Memory B cell (primary cell): ENCODE results near the gene PEX10.

Experiments
- ATAC-seq: fragments of 150-1000 bp; cut with Tn5 transposase; 2 replicates; pipeline ENCODE4 v1.10.0; 2021; ENCODE audit warnings: low read depth, mild to moderate bottlenecking, moderate library complexity
- DNase-seq, 2 donors: peaks; one replicate each; pipeline ENCODE4 v3.0.0; 2022; ENCODE audit warnings: low spot score in 2 of 2
- H3K27ac Mint-ChIP-seq: one replicate; pipeline ENCODE4 v1.8.0; 2022; ENCODE audit warnings: mild to moderate bottlenecking, moderate library complexity, mixed read lengths
- H3K27me3 Mint-ChIP-seq: one replicate; pipeline ENCODE4 v1.8.0; 2022; ENCODE audit warnings: mixed read lengths
- H3K36me3 Mint-ChIP-seq: one replicate; pipeline ENCODE4 v1.8.0; 2022; ENCODE audit warnings: mild to moderate bottlenecking, mixed read lengths
- H3K4me1 Mint-ChIP-seq: one replicate; pipeline ENCODE4 v1.8.0; 2022; ENCODE audit warnings: mixed read lengths
- H3K4me3 Mint-ChIP-seq: one replicate; pipeline ENCODE4 v1.8.0; 2022; ENCODE audit warnings: mild to moderate bottlenecking, moderate library complexity, mixed read lengths
- H3K9me3 Mint-ChIP-seq: one replicate; pipeline ENCODE4 v1.8.0; 2022; ENCODE audit warnings: mixed read lengths

PEX10 gene

DNA sequence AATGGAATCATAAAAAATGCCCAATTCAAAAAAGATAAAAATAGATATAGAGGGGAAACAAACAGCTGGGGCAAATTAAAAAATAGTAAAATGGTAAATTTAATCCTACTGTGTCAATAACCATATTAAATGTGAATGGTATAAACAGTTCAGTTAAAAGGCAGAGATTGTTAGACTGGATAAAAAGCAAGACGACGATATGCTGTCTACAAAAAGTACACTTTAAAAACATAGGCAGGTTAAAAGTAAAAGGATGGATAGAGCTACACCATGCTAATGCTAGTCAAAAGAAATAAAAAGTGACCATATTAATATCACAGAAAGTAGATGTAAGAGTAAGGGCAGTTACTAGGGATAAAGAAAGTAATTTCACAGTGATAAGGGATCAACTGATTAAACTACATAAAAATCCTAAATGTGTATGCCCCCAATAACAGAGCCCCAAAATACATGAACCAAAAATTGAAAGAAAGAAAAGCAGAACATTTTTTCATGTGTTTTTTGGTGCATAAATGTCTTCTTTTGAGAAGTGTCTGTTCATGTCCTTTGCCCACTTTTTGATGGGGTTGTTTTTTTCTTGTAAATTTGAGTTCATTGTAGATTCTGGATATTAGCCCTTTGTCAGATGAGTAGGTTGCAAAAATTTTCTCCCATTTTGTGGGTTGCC, 48.4 kb downstream of the PEX10 start:
- Mint-ChIP-seq H3K4me1 (peaks cover 2% of the 10 kb centered on the region), H3K9me3 (peaks cover 11% of the 10 kb centered on the region), H3K27me3 (no peaks in the 10 kb centered on the region), H3K4me3 (no peak overlapping the region), H3K27ac (no peak overlapping the region), H3K36me3 (peaks cover 29% of the 10 kb centered on the region)
- ATAC-seq = no peak
- no peak for DNase-seq

DNA sequence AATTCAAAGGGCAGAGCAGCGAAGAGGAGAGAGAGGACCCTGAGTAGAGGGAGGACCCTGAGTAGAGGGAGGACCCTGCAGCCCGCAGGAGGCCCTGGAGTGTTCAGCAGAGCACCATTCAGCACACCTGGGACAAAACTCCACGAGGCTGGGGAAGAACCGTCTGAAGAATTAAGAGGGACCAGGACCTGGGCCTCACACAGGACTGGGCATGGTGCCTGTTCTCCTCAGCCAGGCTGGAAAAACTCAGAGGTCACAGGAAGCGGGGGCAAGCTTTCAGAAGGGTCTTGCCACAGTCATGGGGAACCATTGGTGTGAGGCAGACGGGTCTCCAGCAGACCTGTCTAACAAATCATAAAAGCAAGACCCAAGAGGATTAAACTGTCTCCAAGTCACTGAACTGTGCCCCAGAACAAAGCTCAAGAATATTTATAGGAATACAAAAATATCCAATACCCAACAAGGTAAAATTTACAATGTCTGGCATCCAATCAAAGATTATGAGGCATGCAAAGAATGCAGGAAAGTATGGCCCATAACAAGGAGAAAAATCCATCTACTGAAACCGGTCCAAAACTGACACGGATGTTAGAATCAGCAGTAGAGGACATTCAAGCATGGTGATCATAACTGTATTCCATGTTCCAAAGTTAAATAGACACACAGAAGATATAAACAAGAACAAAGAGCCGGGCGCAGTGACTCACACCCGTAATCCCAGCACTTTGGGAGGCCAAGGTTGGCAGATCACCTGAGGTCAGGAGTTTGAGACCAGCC, 51.6 kb downstream of the PEX10 start:
- Mint-ChIP-seq H3K36me3 (peaks cover 28% of the 10 kb centered on the region), H3K9me3 (peaks cover 11% of the 10 kb centered on the region), H3K4me1 (peaks cover 2% of the 10 kb centered on the region), H3K27me3 (no peaks in the 10 kb centered on the region), H3K27ac (no peak overlapping the region), H3K4me3 (no peak overlapping the region)
- ATAC-seq (no peak), DNase-seq (no peak)

DNA sequence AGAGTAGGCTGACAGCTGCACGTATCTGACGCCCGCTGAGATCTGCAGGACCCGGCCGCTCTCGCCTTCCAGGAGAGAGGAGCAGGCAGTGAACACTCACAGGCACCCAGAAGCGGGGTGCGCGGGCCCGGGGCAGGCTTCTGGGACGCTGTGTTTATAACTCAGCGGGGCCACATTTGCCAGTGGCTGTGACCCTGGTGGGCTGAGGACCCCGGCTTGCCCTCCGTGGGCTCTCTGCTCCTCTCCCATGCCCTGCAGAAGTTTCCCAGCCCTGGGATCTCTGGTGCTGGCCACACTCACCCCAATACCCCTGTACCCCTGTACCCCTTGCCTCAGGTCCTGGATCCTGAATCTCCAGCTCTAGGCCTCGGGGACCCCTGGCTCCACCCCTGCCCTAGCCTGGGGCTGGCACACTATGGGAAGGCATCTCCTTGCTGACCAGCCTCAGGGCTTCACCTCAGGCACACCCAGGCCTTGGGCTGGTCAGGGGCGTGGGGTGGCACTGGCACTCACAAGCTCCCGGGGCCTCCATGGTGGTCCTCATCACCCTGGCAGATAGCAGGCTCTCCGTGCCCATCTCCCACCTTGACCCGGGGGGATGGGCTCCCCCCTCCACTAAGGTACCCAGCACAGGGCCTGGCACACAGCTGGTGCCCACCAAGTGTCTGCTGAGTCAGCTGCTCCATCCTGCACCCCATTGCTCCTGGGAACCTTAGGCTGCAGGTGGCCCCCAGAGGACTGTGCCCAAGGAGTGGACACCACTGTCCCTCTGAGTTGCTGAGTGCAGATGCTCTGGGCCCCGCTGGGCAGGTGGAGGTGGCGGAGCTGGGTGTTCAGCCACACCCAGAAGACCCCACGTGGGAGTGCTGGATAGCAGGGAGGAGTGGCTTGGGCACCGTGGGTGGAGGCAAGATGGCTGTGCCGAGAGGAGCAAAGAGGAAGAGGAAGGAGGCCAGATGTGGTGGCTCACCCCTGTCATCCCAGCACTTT, 53.4 kb downstream of the PEX10 start:
- H3K27ac Mint-ChIP-seq = no peak overlapping the region
- DNase-seq (no peak), ATAC-seq (no peak)
- peaks cover 25% of the 10 kb centered on the region for H3K36me3 Mint-ChIP-seq
- no peak overlapping the region for H3K4me3 Mint-ChIP-seq
- H3K4me1 Mint-ChIP-seq = peaks cover 2% of the 10 kb centered on the region
- H3K9me3 Mint-ChIP-seq = peaks cover 9% of the 10 kb centered on the region
- H3K27me3 Mint-ChIP-seq = no peaks in the 10 kb centered on the region

DNA sequence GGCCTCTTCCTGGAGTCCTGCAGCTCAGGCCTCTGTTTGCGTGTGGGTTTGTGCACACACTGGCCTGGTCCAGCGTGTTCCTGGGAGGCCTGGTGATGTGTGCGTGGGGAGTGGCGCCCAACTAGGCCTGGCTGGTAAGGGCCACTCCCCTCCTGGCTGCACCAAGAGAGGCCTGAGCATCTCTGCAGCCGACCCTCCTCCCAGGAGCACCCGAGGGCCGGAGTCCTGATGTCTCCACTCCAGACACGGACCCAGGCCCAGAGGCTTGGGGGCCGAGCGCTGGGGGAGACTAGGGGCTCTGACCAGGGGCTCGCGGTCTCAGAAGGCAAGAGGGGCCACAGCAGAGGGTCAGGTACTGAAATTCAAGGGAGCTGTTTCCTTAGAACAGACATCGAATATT, 54.3 kb downstream of the PEX10 start:
- peaks cover 2% of the 10 kb centered on the region for H3K27me3 Mint-ChIP-seq
- H3K36me3 Mint-ChIP-seq = peaks cover 17% of the 10 kb centered on the region
- H3K27ac Mint-ChIP-seq = no peak overlapping the region
- no peak for DNase-seq
- H3K4me3 Mint-ChIP-seq = no peak overlapping the region
- peaks cover 4% of the 10 kb centered on the region for H3K4me1 Mint-ChIP-seq
- ATAC-seq = no peak
- H3K9me3 Mint-ChIP-seq = peaks cover 5% of the 10 kb centered on the region

DNA sequence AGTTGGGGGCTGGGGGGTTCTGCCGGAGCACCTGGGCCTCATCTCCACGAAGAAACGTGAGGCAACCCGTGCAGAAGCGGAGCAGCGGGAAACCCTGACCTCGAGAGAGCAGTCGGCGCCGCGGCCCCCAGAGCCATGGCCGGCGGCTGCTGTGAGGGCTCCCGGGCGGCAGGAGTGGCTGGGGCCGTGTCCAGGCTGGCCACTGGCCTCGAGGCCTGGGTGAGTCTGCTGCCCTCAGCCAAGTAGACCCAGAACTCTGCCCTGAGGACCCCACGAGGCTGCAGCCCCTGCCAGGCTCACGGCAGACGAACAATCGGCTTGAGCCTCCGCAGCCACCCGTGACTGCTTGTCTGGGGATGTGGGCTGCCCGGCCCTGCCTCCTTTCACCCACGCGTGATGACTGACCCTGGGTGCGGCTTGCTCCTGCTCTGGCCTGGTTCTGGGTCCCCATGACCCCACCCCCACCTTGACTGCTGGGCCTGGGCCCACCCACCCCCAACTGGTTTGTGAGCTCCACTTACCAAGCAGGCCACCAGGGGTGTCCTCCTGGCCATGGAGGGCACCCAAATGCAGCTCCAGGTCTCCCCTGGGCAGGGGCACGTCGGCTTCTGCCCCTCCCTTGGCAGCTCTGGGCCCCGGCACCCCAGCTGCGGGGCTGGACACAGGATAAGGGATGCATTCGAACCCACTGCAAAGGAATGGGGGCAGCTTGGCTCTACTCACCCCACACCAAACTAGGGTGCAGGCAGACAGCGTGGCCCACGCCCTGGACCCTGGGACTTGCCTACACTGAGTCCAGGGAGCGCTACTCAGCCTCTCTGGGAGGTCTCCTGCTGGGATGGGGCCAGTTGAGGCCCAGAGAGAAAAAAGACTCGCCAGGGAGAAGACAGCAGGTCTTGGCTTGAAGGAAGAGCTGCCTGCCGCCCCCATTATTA, 55.2 kb downstream of the PEX10 start:
- Mint-ChIP-seq H3K27ac (no peak overlapping the region), H3K27me3 (peaks cover 2% of the 10 kb centered on the region), H3K36me3 (peaks cover 13% of the 10 kb centered on the region), H3K4me1 (peaks cover 4% of the 10 kb centered on the region), H3K4me3 (no peak overlapping the region), H3K9me3 (peaks cover 2% of the 10 kb centered on the region)
- ATAC-seq = no peak
- no peak for DNase-seq

DNA sequence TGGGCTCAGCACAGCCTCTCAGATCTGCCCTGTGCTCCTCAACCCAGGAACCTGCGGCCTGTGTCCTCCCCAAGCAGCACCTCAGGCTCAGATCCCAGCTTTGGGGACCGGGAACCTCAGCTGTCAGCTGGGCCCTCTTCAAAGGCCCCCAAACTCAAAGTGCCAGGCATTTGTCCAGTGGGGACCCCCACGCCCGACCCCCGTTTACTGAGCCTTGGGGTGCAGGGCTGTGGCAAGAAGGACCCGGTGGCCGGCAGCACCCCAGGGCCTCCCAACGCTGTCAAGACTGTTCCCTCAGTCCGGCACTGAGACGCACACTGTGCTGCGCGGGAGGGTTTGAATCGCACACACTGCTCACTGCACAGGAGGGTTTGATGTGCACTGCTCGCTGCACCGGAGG, 56.0 kb downstream of the PEX10 start:
- H3K36me3 Mint-ChIP-seq = peaks cover 12% of the 10 kb centered on the region
- H3K27ac Mint-ChIP-seq = no peak overlapping the region
- no peaks in the 10 kb centered on the region for H3K9me3 Mint-ChIP-seq
- H3K4me3 Mint-ChIP-seq = no peak overlapping the region
- peaks cover 2% of the 10 kb centered on the region for H3K27me3 Mint-ChIP-seq
- no peak for DNase-seq
- H3K4me1 Mint-ChIP-seq = peaks cover 4% of the 10 kb centered on the region
- no peak for ATAC-seq

DNA sequence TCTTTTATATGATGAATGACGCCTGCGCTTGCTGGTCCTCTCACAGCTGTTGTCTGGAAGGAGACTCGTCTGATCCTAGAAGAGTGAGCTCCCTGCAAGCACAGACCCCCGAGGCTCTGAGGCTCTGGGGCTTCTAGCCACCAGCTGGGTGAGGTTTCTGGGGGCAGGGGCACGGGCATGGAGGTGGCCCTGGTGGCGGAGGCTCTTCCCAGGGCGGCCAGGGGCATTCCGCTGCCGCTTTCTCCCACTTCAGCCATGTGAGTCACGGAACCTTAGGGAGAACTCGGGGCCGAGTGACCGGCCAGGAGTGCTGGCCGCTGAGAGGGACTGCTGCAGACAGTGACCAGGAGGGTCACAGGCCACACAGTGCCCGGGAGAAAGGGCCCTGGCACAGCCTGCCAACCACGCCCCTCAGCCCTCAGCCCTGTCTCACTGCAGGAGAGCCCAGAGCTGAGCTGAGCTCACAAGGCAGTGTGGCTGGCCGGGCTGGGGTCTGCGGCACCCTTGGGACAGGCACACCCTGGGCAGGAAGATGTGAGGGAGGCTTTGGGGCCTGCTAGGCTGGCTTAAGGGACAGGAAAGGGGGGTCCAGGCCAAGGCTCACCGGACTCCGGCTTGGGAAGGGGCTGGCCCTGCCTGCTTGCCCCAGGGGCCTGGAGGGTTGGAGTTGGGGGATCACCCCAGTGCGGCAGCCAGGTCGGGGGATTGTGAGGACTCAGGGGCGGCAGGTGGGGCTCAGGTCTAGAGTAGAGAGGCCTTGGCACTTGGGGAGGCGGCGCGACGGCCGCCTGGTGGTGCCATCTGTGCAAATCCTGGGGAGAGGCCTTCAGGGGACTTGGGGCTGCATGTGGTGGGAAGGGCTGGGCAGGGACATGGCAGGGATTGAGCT, 56.7 kb downstream of the PEX10 start:
- no peak overlapping the region for H3K27ac Mint-ChIP-seq
- H3K27me3 Mint-ChIP-seq = peaks cover 2% of the 10 kb centered on the region
- no peak for ATAC-seq
- H3K4me1 Mint-ChIP-seq = peaks cover 4% of the 10 kb centered on the region
- H3K9me3 Mint-ChIP-seq = no peaks in the 10 kb centered on the region
- no peak for DNase-seq
- peaks cover 10% of the 10 kb centered on the region for H3K36me3 Mint-ChIP-seq
- no peak overlapping the region for H3K4me3 Mint-ChIP-seq

DNA sequence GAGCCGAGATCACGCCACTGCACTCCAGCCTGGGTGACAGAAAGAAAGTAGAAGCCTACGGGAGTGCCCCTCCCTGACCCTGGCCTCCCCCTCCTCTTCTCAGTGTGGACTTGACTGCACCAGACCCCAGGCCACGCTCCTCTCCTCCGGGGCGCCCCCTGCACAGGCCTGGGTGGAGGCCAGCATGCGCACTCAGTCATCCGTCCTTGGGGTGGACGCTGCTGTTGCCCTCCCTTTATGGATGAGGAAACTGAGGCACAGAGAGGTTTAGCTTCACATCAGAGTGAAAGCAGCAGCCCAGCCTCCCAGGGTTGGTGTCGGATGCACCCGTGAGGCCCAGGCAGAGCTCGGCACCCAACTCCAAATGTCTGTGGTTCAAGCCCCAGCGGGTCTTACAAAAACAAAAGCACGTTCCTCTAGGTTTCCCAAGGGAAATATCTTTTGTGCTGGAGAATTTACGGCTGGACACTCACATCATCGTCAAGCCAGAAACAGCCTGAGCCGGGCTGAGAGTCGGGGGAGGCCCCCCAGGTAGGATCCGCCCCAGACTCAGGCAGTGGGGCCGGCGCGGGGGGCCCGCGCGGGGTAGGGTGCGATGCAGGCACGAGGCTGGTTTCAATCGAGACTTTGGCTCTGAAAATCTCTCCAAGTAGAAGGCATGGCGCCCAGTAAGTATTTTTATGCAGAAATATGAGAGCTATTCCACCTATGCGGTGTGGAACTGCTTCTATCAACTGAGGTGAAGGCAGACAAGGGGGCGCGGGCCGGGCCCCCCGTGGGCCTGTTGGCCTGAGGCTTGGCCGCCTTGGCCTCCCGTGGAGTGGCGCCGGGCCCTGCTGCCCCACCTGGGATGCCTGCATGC, 57.6 kb downstream of the PEX10 start:
- H3K36me3 Mint-ChIP-seq = peaks cover 5% of the 10 kb centered on the region
- peaks cover 2% of the 10 kb centered on the region for H3K27me3 Mint-ChIP-seq
- DNase-seq (no peak), ATAC-seq (no peak)
- H3K9me3 Mint-ChIP-seq = no peaks in the 10 kb centered on the region
- no peak overlapping the region for H3K27ac Mint-ChIP-seq
- H3K4me3 Mint-ChIP-seq = no peak overlapping the region
- H3K4me1 Mint-ChIP-seq = peaks cover 4% of the 10 kb centered on the region
